Stimulated activated CD4-positive, alpha-beta T cell treated with anti-CD3 and anti-CD28 coated beads, Interleukin-1b, Interleukin-23, amount 100 ng/mL, for 1 hour (primary cell): Measurements from ENCODE around the gene LLGL2.
"Not testable (repeated sequence)": the region's sequence is repeated elsewhere in the genome, so short reads cannot be mapped to it uniquely, and the experiment has no call there.

Experiments
- DNase-seq, 2 donors: peaks; one replicate each; pipeline ENCODE4 v3.0.0-alpha.2; 2020; ENCODE audit warnings: low read depth in 2 of 2

The LLGL2 gene

DNA sequence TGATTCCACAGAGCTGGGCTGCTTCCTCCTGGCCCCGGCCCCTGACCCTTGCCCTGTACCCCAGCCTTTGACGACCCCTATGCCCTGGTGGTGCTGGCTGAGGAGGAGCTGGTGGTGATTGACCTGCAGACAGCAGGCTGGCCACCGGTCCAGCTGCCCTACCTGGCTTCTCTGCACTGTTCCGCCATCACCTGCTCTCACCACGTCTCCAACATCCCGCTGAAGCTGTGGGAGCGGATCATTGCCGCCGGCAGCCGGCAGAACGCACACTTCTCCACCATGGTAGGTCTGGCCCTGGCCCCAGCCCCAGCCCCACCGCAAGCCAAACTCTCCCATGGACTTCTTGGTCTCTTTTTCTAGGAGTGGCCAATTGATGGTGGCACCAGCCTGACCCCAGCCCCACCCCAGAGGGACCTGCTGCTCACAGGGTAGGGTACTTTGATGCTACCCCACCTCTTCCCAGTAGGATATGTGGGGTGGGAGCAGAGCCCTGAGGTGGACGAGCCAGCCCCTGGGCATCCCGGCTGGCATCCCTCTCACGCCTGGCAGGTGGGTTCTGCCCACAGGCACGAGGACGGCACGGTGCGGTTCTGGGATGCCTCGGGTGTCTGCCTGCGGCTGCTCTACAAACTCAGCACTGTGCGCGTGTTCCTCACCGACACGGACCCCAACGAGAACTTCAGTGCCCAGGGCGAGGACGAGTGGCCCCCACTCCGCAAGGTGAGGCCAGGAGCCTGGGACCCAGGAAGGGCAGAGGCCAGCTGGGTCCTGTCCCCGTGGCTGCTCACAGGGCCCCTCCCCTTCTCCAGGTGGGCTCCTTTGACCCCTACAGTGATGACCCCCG lies 43.1 kb downstream of the LLGL2 start:
- DNase-seq = no peak

DNA sequence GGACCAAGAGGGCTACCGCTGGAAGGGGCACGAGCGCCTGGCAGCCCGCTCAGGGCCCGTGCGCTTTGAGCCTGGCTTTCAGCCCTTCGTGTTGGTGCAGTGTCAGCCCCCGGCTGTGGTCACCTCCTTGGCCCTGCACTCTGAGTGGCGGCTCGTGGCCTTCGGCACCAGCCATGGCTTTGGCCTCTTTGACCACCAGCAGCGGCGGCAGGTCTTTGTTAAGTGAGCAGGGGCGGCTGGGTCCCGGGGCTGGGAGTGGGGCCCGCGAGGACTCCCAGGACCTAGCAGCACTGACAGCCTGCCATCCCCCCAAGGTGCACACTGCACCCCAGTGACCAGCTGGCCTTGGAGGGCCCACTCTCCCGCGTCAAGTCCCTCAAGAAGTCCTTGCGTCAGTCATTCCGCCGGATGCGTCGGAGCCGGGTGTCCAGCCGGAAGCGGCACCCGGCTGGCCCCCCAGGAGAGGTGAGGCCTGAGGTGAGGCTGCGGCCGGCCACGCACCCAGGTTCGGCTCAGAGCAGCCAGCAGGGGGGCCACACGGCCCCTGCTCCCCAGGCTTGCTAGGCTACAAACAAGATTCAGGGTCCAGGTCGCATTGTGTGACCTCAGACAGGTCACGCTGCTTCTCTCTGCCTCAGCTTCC lies 44.7 kb downstream of the LLGL2 start:
- DNase-seq = no peak

DNA sequence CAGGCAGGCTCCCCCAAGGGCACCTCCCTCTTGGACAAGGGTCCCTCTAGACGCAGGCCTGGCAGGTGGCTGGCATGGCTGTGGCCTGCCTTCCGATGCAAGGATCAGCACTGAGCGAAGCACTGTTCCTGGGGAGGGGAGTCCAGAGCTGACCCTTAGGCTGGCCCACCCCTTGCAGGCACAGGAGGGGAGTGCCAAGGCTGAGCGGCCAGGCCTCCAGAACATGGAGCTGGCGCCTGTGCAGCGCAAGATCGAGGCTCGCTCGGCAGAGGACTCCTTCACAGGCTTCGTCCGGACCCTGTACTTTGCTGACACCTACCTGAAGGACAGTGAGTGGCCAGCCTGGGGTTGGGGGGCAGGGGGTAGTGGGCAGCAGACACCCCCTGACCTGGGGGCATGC lies 45.3 kb downstream of the LLGL2 start:
- DNase-seq = no peak

DNA sequence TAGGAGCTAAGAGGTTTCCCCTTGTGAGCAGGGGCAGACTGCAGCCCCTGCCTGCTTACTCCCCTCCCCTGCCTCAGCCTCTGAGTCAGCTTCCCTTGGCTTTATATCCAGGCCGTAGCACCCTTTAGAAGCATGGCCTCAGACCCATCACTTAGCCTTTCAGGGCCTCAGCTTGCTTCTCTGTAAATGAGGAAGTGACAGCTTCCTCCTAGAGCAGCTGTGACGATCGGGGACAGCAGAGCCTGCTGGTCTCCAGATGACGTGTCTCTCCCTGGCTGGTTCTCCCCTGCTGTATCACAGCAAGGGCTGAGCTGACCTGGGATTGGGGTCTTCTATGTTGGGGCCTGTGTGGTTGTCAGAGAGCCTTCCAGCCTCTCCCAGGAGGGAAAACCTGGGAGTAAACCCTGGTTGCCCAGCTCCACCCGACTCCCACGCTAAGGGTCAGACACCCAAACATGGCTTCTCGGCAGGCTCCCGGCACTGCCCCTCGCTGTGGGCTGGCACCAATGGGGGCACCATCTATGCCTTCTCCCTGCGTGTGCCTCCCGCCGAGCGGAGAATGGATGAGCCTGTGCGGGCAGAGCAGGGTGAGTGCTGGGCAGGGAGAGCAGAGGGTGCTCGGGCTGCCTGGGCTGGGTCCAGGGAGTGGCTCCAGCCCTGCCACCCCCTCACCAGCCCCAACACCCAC lies 45.8 kb downstream of the LLGL2 start:
- DNase-seq = no peak

DNA sequence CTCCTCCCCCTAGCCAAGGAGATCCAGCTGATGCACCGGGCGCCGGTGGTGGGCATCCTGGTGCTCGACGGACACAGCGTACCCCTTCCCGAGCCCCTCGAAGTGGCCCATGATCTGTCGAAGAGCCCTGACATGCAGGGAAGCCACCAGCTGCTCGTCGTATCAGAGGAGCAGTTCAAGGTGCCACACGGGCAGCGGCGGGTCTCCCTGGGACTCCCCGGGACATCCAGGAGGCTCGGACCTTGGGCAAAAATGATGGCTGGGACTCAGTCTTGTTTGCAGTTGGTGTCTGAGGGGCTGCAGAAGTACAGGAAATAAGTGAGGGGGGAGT lies 46.4 kb downstream of the LLGL2 start:
- no peak for DNase-seq

DNA sequence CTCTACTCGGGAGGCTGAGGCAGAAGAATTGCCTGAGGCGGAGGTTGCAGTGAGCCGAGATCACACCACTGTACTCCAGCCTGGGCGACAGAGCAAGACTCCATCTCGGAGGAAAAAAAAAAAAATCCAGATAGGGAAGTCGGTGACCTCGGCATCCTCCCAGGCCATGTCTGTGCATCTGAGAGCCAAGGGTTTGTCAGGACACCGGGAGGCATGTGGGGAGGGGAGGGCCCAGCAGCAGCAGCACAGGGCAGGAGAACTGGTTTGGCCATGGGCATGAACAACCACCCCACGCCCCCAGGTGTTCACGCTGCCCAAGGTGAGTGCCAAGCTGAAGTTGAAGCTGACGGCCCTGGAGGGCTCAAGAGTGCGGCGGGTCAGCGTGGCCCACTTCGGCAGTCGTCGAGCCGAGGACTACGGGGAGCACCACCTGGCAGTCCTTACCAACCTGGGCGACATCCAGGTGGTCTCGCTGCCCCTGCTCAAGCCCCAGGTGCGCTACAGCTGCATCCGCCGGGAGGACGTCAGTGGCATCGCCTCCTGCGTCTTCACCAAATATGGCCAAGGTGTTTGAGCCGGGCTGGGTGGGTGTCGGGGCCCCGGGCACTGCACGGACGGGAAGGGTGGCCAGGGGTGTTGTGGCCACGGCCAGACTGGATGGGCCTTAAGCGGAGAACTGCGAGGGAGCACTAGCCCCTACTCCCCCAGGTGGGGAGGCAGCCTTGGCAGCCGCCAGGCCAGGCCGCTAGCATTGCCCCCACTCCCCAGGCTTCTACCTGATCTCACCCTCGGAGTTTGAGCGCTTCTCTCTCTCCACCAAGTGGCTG lies 47.4 kb downstream of the LLGL2 start:
- no peak for DNase-seq

DNA sequence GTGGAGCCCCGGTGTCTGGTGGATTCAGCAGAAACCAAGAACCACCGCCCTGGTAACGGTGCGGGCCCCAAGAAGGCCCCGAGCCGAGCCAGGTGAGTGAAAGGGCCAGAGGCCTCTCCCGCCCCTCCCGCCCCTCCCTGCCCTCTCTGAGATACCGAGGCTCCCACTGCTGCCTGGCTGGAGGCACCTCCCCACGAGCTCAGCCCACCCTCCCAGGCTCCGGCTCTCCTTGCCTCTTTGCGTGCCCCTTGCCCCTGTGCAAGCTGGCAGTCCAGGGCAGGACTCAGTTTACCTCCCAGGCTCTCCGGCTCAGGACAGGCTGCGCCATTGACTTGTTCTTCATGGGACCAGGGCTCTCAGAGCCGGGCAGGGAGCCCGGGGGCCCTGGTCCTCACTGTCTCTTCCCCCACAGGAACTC lies 48.1 kb downstream of the LLGL2 start:
- DNase-seq = no peak

DNA sequence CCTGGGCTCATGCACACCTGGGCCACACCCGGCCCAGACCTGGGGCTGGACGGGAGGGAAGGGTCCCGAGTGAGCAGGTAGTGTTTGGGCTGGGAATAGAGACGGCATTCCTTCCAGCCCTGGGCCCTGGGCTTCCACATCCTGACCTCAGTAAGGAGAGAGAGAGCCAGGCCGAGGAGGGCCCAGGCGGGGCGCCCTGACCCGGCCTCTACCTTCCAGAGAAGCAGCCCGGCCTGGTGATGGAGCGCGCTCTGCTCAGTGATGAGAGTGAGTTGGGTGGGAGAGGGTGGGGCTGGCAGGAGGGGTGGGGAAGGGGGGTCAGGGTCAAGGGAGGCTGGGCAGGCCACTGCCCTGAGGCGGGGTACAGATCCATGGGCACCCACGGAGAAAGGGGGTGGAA lies 48.5 kb downstream of the LLGL2 start:
- DNase-seq = no peak

DNA sequence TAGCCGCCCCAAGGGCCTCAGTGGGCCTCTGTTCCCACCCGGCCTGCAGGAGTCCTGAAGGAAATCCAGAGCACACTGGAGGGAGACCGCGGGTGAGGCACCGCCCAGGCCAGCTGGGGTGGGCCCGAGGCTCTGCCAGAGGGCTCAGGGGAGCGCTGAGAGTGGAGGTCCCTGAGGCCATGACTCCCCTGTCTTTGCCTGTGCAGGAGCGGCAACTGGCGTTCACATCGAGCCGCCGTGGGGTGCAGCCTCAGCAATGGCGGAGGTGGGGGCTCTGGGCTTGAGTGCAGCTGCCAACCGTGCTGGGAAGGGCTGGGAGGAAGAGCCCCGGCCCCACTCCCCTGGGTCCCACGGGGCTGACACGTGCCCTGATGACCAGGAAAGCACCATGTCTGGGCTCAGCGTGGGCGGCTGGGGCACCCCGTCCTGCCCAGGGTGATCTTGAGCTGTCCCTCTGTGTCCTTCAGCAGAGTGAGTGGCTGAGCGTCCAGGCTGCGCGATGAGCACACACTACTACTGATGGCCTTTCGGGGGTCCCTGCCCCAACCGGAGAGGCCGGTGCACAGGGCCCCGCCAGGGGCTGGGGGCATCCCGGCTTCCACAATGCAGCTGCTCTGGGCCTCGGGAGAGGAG lies 49.0 kb downstream of the LLGL2 start:
- no peak for DNase-seq

DNA sequence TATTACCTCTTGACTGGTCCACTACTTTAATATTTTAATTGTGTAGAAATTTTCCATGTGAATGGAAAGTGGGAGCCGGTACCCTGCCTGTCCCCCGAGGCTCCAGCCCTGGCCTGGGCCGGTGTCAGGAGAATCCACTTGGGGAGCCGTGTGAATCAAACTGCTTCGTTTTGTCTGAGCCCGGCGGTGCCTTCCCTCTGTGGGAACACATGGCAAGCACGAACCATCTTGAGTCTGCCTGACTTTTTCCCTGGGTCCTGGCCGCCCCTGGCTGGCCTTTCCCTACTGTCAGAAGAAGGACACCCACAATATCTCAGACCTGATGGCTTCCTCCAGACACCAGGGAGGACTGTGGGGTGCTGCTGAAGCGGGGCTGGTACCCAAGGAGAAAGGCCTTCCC lies 49.7 kb downstream of the LLGL2 start:
- DNase-seq = no peak

DNA sequence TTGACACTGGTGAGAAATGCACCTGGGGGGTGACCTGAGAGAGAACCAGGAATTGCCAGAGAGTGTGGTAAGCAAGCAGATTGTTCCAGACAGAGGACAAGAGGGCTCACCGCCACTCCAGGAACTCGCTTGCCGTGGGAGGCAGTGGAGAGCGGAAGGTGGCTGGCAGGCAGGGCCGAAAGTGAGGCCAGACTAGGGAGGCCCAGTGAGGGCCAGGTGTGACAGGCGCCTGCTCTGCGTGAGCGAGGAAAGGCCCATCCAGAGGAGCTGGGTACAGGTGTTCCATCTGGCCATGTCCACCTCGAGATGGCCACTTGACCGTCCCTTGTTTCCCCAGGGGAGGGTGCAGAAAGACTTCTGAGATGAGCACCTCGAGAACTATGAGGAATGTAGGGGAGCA lies 50.2 kb downstream of the LLGL2 start:
- DNase-seq = no peak

DNA sequence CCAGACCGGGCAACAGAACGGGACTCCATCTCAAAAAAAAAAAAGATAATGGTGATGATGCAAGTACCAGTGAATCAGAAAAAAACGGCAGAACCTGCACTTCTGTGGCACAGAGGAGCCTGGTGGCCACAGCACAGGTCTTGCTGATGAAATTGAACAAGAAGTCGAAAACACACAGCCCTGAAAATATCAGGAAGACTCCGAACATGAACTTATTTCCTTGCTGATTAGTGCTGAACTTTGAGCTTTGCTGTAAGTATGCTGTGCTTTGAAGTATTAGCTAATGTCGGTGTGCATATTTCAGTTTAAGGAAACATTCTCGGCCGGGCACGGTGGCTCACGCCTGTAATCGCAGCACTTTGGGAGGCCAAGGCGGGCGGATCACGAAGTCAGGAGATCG lies 51.2 kb downstream of the LLGL2 start:
- DNase-seq = no peak

DNA sequence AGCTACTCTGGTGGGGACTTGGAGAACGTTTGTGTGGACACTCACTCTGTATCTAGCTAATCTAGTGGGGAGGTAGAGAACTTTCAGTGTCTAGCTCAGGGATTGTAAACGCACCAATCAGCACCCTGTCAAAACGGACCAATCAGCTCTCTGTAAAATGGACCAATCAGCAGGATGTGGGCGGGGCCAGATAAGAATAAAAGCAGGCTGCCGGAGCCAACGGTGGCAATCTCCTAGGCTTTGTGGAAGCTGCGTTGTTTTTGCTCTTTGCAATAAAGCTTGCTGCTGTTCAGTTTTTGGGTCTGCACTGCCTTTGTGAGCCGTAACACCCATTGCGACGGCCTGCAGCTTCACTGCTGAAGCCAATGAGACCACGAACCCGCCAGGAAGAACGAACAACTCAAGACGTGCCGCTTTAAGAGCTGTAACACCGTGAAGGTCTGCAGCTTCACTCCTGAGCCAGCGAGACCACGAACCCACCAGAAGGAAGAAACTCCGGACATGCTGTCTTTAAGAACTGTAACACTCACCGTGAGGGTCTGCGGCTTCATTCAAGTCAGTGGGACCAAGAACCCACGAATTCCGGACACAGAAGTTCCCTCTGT lies 55.7 kb downstream of the LLGL2 start:
- peak in 1 of 2 donors; percentile 15 for DNase-seq

DNA sequence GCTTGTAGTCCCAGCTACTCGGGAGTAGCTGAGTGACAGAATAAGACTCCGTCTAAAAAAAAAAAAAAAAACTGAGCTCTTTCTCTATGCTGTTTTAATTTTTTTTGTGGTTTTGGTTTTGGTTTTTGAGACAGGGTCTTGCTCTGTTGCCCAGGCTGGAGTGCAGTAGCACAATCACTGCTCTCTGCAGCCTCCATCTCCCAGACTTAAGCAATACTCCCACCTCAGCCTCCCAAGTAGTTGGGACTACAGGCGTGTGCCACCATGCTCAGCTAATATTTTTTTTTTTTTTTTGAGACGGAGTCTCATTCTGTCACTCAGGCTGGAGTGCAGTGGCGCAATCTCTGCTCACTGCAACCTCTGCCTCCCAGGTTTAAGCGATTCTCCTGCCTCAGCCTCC lies 57.7 kb downstream of the LLGL2 start:
- DNase-seq = not testable (repeated sequence)

DNA sequence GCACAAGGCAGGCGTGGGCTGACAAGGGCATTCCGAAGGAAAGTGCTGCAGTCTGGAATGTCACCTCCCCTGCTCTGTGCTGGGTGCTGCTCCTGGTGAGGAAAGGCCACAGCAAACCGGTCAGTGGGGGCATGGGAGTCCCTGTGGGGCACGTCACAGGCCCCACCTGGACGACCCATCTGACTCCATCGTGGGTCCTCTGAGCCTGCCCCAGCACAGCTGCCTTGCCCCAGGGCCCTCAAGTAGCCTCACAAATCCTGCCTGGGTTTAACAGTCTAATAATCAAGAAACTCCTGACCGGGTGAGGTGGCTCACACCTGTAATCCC lies 59.3 kb downstream of the LLGL2 start:
- DNase-seq = no peak

DNA sequence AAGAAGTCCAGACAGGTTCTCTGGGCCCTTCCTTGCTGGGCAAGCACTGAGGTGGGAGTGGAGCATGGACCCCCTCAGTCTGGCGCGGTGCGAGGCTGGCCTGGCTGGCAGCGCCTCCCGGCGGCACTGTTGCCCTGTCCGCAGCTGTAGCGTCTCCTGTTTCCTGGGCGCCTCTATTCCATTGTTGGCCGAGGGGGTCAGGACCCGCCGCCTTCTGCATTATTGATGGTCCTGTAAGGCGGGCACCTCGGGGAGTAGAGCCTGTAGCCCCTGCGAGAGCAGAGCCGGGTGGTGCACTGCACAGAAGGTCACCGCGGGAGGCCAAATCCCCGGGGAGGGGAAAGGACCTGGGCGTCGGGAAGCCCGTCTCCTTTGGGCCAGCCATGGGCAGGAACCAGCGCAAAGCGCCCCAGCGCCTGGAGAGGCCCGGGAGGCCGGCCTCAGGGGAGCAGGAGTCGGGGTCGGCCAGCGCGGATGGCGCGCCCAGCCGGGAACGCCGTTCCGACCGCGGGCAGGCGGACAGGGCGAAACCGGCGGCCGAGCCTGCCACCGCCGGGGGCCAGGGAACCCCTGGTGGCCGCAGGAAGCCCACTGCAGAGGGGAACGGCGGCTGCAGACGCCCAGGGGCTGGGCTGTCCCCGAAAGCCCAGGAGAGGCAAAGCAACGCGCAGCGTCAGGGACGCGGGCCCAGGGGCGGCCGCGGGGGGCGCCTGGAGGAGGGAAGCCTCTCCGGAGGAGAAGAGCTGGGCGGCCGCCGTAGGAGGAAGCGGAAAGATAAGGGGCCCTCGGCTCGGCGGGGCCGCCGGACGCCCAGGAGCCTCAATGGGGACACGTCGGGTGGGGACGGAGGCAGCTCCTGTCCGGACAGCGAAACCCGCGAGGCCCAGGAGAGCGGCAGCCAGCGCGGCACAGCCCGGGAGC lies 62.4 kb downstream of the LLGL2 start, which contains the start of gene MYO15B:
TSS of gene MYO15B (plus strand) at position 126 of the 921 bp plus-strand sequence. CDS start at position 384, 258 bp downstream.
- DNase-seq = peak in 1 of 2 donors; percentile 32

DNA sequence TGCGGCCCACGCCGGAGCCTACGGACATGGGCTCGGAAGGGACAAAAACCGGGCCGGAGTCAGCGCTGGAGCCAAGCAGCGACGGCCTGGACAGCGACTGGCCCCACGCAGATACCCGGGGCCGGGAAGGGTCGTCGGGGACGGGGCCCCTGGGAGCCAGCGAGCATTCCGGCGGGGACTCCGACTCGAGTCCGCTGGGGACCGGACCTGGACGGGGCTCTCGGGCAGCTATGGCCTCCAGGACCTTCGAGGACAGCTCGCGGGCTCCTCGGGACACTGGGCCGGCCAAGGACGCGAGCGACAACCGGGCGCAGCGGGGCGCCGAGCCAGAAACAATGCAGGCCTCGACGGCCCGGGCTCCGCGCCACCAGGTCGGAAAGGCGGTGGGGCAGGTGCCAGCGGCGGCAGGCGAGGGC lies 63.1 kb downstream of the LLGL2 start:
- DNase-seq = no peak

DNA sequence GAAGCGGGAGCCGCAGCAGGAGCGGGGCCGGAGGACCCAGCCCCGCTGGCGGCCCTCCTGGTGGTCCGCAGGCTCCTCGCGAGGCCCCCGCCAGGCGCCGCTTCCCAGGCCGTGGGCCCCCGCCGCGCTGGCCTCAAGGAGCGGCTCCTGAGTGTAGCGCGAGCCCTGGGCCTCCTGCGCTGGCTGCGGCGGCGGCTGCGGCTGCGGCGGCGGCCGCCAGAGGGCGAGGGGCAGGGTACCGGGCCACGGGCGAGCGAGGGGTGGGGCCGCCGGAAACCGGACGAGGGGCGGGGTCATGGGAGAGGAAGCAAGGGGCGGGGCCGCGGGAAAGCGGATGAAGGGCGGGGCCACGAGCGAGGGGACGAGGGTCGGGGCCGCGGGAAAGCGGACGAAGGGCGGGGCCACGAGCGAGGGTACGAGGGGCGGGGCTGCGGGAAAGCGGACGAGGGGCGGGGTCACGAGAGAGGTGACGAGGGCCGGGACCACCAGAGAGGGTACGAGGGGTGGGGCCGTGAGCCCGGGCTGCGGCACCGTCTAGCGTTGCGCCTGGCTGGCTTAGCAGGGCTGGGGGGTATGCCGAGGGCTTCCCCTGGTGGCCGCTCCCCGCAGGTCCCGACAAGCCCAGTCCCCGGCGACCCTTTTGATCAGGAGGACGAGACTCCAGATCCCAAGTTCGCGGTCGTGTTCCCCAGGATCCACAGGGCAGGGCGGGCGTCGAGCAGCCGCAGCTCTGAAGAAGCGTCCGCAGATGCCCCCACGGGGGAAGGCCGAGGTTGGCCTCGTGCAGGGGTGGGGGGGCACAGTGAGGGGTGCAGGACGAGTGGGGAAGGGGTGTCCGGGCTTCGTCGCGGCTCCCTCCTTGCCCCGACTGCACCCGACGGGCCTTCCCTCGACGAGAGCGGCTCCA lies 63.8 kb downstream of the LLGL2 start:
- peak; percentile 94 to 99 for DNase-seq

DNA sequence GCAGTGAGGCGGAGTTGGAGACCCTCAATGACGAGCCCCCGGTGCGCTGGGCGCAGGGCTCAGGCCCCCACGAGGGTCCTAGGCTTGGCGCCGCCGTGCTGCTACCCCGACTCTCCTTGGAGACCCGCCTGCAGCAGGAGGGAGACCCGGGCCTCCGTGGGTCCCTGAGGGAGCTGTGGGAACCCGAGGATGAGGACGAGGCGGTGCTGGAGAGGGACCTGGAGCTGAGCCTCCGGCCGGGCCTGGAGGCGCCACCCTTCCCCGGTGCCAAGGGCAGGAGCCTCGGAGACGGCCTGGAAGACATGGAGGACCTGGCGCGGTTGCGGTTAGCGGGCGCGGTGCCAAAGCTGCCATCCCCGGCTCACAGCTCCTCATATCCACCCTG lies 64.4 kb downstream of the LLGL2 start:
- no peak for DNase-seq
